HG02571 (cell line): Measurements from ENCODE around the gene LTA.
"Not testable (repeated sequence)": the region's sequence is repeated elsewhere in the genome, so short reads cannot be mapped to it uniquely, and the experiment has no call there.

Experiments
- ATAC-seq: cut with Tn5 transposase; IDR thresholded peaks from one replicate; pipeline ENCODE4 v1.9.1; 2021; ENCODE audit warnings: mild to moderate bottlenecking, moderate library complexity; ENCODE audit not compliant: unreplicated experiment

Gene LTA

GRCh38 chr6:31586008-31586407, 13.9 kb downstream of the LTA start, which contains the start of gene LST1:
Gene LST1, plus strand, starts transcription at chr6:31586277. Its CDS starts 1,023 bp downstream, at chr6:31587300.
- ATAC-seq, result no peak

GRCh38 chr6:31586599-31587281, 14.7 kb downstream of the LTA start:
- ATAC-seq, result no peak

- no peak for ATAC-seq
These were observed 16.0 kb downstream of the LTA start for GRCh38 chr6:31587791-31588777.

- no peak for ATAC-seq
These were observed 17.0 kb downstream of the LTA start for GRCh38 chr6:31588871-31589650.

- not testable (repeated sequence) for ATAC-seq
These were observed 18.6 kb downstream of the LTA start for GRCh38 chr6:31590691-31591090.

- ATAC-seq, result no peak
These were observed 20.3 kb downstream of the LTA start for GRCh38 chr6:31592396-31592771.

- no peak for ATAC-seq
These were observed 24.9 kb downstream of the LTA start for GRCh38 chr6:31597006-31597405.

- ATAC-seq, result no peak
These were observed 35.2 kb downstream of the LTA start for GRCh38 chr6:31607317-31607716.

- ATAC-seq, result no peak
These were observed 37.7 kb downstream of the LTA start for GRCh38 chr6:31609519-31610406.

- no peak for ATAC-seq
These were observed 38.9 kb downstream of the LTA start for GRCh38 chr6:31610968-31611367.

GRCh38 chr6:31614075-31614619, 42.1 kb downstream of the LTA start:
- ATAC-seq, result no peak

GRCh38 chr6:31614684-31615578, 42.8 kb downstream of the LTA start, which contains the start of gene AIF1:
Gene AIF1, plus strand, starts transcription at chr6:31615234. Its CDS starts 96 bp downstream, at chr6:31615330.
- ATAC-seq, result no peak

GRCh38 chr6:31615748-31616147, 43.7 kb downstream of the LTA start:
- ATAC-seq, result no peak

GRCh38 chr6:31617010-31617409, 44.9 kb downstream of the LTA start:
- no peak for ATAC-seq

- peak; percentile 80 for ATAC-seq
These were observed 47.9 kb downstream of the LTA start for GRCh38 chr6:31619805-31620585.

GRCh38 chr6:31620586-31621319, 48.7 kb downstream of the LTA start, which contains the start of gene PRRC2A:
Gene PRRC2A, plus strand, starts transcription at chr6:31620715. Its CDS starts 2,075 bp downstream, at chr6:31622790.
- ATAC-seq, result peak; percentile 36

- ATAC-seq, result no peak
These were observed 49.3 kb downstream of the LTA start for GRCh38 chr6:31621320-31621939.
